Activated naive CD8-positive, alpha-beta T cell treated with anti-CD3 and anti-CD28 coated beads, Interleukin-2, amount 50 U/mL, for 24 hours (primary cell): ENCODE results near the gene FOXR1.
A peak's percentile ranks its signal among the peaks of the same experiment; 100 is the strongest.

Source experiments
- ATAC-seq: fragments of 150-1000 bp; cut with Tn5 transposase; one replicate; pipeline ENCODE4 v1.10.0; 2021
- DNase-seq: peaks from one replicate; pipeline ENCODE4 v3.0.0; 2021
- H3K27ac Mint-ChIP-seq: one replicate; pipeline ENCODE4 v1.8.0; 2021; ENCODE audit warnings: mild to moderate bottlenecking, mixed read lengths
- H3K27me3 Mint-ChIP-seq: one replicate; pipeline ENCODE4 v1.8.0; 2021; ENCODE audit warnings: mixed read lengths
- H3K36me3 Mint-ChIP-seq: one replicate; pipeline ENCODE4 v1.8.0; 2021; ENCODE audit warnings: low read depth, mixed read lengths
- H3K4me1 Mint-ChIP-seq: one replicate; pipeline ENCODE4 v1.8.0; 2021; ENCODE audit warnings: mixed read lengths
- H3K4me3 Mint-ChIP-seq: one replicate; pipeline ENCODE4 v1.8.0; 2021; ENCODE audit warnings: mild to moderate bottlenecking, moderate library complexity, mixed read lengths
- H3K9me3 Mint-ChIP-seq: one replicate; pipeline ENCODE4 v1.8.0; 2021; ENCODE audit warnings: mixed read lengths

The FOXR1 gene

DNA sequence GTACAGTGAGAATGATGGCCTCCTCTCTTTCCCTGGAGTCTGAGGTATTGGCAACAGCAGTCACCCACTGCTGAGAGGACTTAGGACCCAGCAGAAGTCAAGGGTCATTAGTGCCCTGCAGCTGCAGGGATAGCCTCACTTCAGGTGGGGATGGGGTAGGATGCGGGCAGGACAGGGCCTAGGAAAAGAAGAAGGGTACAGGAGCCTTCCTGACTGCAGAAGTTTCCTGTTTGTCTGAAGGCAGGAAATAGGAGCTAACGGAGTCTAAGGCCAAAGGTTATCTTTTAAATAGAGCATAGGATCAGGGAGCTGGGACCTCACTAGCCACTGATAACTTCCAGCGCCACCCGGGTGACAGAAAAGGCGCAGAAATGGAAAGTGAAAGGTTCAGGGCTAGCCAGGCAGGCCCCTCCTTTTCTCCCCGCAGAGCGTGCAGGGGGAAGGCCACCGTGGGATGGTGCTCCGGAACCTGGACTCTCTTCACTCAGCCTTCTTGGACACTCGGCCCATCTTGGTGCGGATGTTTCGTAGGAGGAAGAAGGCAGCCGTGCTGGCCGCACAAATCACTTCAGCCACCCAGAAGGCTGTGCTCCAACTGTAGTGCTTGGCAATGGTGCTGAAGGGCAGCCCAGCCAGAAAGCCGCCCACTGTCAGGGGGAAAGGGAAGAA lies 53.0 kb downstream of the FOXR1 start:
- Mint-ChIP-seq H3K9me3 (no peaks in the 10 kb centered on the region), H3K27me3 (no peaks in the 10 kb centered on the region), H3K27ac (peak overlapping the region; percentile 77), H3K36me3 (peaks cover 45% of the 10 kb centered on the region), H3K4me1 (peaks cover 54% of the 10 kb centered on the region), H3K4me3 (no peak overlapping the region)
- ATAC-seq, result no peak
- no peak for DNase-seq

DNA sequence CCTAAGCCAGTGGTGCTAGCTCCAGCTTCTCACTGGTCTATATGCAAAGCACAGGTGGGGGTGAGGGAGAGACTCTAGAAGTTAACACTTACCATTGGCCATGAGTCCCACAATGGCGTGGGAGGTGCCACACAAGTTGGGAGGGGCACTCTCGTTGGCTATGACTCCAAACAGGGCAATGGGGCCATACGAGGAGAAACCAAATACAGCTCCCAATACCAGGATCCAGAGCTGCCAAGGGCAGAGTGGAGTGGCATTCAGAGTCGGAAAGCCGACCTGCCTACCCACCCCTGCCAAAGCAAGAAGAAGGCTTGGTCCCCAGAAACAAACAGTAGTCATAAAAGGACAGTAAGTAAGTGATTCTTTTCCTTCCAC lies 53.5 kb downstream of the FOXR1 start:
- ATAC-seq, result no peak
- H3K27ac Mint-ChIP-seq, result no peak overlapping the region
- DNase-seq, result no peak
- no peaks in the 10 kb centered on the region for H3K9me3 Mint-ChIP-seq
- no peaks in the 10 kb centered on the region for H3K27me3 Mint-ChIP-seq
- H3K4me1 Mint-ChIP-seq, result peaks cover 54% of the 10 kb centered on the region
- H3K4me3 Mint-ChIP-seq, result no peak overlapping the region
- H3K36me3 Mint-ChIP-seq, result peaks cover 43% of the 10 kb centered on the region

GRCh38 chr11:119025541-119025940 lies 54.0 kb downstream of the FOXR1 start:
- Mint-ChIP-seq H3K36me3 (peaks cover 40% of the 10 kb centered on the region), H3K4me1 (peaks cover 50% of the 10 kb centered on the region), H3K9me3 (no peaks in the 10 kb centered on the region), H3K27me3 (no peaks in the 10 kb centered on the region), H3K4me3 (no peak overlapping the region), H3K27ac (no peak overlapping the region)
- ATAC-seq (no peak), DNase-seq (no peak)

DNA sequence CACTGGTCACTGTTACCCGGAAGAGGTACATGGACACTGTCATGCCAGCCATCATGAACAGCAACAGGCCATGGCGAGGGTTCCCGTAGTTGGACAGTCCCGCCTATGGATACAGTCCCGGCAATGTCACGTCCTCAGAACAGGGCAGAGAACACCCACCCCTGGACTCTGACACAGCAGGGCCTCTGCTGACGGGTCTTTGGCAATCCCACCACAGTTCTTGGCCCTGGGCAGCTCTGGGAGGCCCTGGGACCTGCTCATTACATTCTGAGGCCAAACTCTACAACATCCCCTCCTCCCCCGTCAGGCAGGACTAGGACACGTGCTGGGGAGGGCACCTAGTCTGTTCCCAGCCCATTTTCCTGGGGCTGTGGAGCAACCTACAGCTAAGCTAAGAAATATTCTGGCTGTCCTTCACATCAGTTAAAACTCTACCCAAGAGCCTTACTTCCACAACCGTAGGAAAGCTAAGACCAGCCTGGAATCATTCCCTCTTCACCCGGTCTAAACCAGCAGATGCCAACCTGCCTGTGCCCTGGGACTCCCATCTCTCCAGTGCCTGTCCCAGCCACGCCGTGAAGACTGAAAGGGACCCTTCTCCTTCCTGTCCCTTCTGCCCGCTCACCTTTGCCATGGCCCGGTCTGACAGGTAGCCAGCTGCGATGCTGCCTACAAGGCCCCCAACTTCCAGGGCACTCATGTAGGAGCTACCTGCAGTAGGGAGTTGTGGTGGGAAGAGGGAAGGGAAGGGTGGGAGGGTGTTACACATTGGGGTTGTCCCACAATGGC lies 54.6 kb downstream of the FOXR1 start:
- H3K36me3 Mint-ChIP-seq, result peaks cover 38% of the 10 kb centered on the region
- no peak for DNase-seq
- no peak overlapping the region for H3K4me3 Mint-ChIP-seq
- peaks cover 47% of the 10 kb centered on the region for H3K4me1 Mint-ChIP-seq
- H3K9me3 Mint-ChIP-seq, result no peaks in the 10 kb centered on the region
- no peaks in the 10 kb centered on the region for H3K27me3 Mint-ChIP-seq
- no peak for ATAC-seq
- H3K27ac Mint-ChIP-seq, result no peak overlapping the region

- H3K36me3 Mint-ChIP-seq, result peaks cover 31% of the 10 kb centered on the region
- no peaks in the 10 kb centered on the region for H3K9me3 Mint-ChIP-seq
- H3K27ac Mint-ChIP-seq, result no peak overlapping the region
- DNase-seq (no peak), ATAC-seq (no peak)
- H3K27me3 Mint-ChIP-seq, result no peaks in the 10 kb centered on the region
- H3K4me3 Mint-ChIP-seq, result no peak overlapping the region
- H3K4me1 Mint-ChIP-seq, result peaks cover 39% of the 10 kb centered on the region
These were observed 55.4 kb downstream of the FOXR1 start for GRCh38 chr11:119026970-119027369.

- Mint-ChIP-seq H3K4me3 (no peak overlapping the region), H3K9me3 (no peaks in the 10 kb centered on the region), H3K4me1 (peaks cover 35% of the 10 kb centered on the region), H3K27me3 (no peaks in the 10 kb centered on the region), H3K36me3 (peaks cover 25% of the 10 kb centered on the region), H3K27ac (no peak overlapping the region)
- no peak for DNase-seq
- no peak for ATAC-seq
These were observed 56.2 kb downstream of the FOXR1 start for GRCh38 chr11:119027561-119028345.

DNA sequence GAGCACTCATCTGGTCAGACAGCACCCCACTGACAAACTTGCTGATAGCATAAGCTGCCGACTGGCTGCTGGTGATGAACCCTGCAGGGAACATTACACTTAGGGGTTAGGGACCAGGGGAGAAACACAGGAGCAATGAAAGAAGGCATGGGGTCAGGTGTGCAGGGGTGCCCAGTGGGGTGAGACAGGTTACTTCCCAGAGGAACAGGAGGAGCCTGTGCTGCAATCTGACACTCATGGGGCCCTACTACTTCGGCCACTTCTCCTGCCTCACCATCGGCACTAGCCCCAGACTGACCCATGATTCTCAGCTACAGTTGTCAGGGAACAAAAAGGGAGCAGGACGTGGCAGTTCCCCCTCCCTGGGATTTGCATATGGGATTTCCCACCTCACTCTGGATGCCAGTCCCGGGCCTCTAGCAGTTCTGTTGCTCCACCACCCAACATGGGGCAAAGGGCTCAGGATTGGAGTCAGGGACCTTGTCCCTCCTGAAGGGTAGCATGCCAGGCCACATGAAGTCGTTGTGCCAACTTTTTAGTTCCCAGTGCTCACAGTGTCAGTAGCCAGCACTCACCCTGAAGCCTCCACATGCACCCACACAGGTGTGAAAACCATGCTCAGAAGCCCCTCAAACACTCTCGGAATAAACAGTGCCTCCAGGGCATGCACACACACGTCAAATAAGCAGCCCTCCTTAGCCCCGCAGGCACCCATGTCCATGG lies 56.9 kb downstream of the FOXR1 start:
- H3K4me1 Mint-ChIP-seq, result peaks cover 31% of the 10 kb centered on the region
- peak overlapping the region; percentile 84 for H3K4me3 Mint-ChIP-seq
- no peak for ATAC-seq
- H3K36me3 Mint-ChIP-seq, result peaks cover 20% of the 10 kb centered on the region
- H3K9me3 Mint-ChIP-seq, result no peaks in the 10 kb centered on the region
- DNase-seq, result no peak
- H3K27ac Mint-ChIP-seq, result no peak overlapping the region
- H3K27me3 Mint-ChIP-seq, result no peaks in the 10 kb centered on the region

DNA sequence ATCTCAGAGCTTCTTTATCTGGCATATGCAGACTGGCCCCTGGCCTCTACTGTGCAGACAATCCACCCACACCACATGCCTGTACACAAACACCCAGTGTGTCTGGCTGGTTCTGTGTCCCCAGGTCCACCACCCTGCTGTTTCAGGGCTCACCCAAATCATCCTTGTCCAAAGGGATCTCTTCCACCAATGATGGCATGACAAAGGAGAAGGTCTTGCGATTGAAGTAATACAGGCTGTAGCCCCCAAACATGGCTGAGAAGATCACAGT lies 57.4 kb downstream of the FOXR1 start:
- ATAC-seq, result no peak
- Mint-ChIP-seq H3K4me1 (peaks cover 26% of the 10 kb centered on the region), H3K27me3 (no peaks in the 10 kb centered on the region), H3K9me3 (no peaks in the 10 kb centered on the region), H3K4me3 (peak overlapping the region; percentile 84), H3K27ac (no peak overlapping the region), H3K36me3 (peaks cover 17% of the 10 kb centered on the region)
- DNase-seq, result no peak

DNA sequence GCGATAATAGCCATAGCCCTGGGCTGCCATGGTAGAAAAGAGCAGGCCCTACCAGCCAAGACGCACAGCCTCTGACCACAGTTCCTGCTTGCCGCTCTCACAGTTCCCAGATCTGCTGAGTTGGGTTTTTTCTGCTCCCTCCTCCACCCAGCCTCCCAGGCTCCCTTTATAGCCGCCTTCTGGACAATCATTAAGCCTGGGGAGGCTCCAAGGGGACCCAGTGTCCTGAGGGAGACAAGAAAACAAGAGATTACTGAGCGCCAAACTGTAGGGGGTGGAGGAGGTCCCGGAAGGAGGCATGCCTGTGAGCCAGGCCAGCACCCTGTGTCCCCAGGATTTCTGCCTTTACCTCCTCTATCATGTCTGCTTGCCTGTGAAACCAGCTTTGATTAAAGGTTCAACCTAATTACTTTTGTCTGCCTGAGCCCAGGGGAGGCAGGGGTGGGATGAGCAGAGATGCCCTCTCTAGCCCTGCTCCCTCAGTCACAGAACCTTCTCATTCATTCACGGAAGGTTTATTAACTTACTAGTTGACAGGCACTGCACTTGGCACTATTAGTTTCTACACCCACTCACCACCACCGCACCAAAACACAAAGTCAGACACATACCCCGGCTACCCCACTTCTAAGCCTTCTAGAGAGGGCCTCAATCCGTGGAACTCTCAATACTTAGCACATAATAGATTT lies 57.9 kb downstream of the FOXR1 start:
- Mint-ChIP-seq H3K27ac (peak overlapping the region; percentile 78), H3K27me3 (no peaks in the 10 kb centered on the region), H3K36me3 (peaks cover 12% of the 10 kb centered on the region), H3K4me1 (peaks cover 21% of the 10 kb centered on the region), H3K9me3 (no peaks in the 10 kb centered on the region), H3K4me3 (peak overlapping the region; percentile 84)
- DNase-seq (peak; percentile 43), ATAC-seq (peak; percentile 47)

DNA sequence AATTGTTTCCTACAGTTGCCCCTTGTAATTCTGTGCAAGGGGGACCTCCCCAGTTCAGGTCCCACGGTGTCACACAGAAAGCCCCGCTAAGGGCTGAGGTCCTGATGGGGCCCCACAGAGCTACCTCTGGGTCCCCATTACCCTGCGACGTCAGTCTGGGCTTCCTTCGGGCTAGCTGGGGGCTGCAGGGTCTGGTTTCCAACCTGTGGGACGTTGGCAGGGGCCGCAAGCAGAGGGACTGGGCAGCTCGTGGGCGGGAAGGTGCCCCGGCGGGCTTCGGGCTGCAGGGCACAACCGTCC lies 58.4 kb downstream of the FOXR1 start:
- no peak for DNase-seq
- Mint-ChIP-seq H3K9me3 (no peaks in the 10 kb centered on the region), H3K27ac (peak overlapping the region; percentile 78), H3K27me3 (no peaks in the 10 kb centered on the region), H3K4me1 (peaks cover 17% of the 10 kb centered on the region), H3K4me3 (peak overlapping the region; percentile 84), H3K36me3 (peaks cover 11% of the 10 kb centered on the region)
- peak; percentile 42 for ATAC-seq

DNA sequence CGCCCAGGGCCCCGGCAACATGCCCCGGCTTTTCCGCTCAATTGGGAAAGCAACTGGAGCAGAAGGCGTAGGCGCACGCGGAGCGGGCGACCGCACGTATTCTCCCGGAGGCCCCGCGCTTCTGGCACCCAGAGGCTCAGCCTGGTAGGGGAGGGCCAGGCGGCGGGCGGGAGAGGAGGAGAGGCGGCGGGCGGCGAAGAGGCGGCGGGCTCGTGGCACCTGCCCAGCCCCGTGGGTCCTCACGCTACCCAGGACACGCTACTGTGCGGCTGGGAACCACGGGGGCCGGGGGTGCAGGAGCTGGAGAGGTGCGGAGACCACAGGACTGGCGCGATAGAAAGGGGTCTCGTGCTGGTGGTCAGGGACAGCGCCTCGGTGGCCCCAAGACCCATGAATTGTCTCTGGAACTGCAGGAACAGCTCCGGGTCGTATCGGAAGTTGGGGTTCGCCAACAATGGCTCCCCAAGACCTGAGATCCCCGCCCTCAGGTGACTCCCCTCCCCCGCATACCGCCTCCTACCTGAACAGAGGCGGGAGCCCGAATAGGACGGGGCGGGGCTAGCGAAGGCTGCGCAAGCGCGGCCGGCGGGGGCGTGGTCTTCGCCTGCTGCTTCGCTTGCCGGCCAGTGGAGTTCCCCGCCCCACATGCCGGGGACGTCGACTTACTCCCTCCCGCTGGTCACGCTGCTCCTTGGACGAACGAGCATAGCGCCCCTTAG lies 58.9 kb downstream of the FOXR1 start, which contains the start of gene SLC37A4:
Gene SLC37A4, minus strand, starts transcription at position 549 of the 719 bp plus-strand sequence.
- peak within 1 kb of the TSS; percentile 84 for H3K4me3 Mint-ChIP-seq
- DNase-seq, result peak; percentile 99
- H3K36me3 Mint-ChIP-seq, result peaks cover 8% of the 10 kb centered on the region
- peaks cover 16% of the 10 kb centered on the region for H3K4me1 Mint-ChIP-seq
- peak within 1 kb of the TSS; percentile 78 for H3K27ac Mint-ChIP-seq
- ATAC-seq, result peak; percentile 90
- H3K27me3 Mint-ChIP-seq, result no peaks in the 10 kb centered on the region
- H3K9me3 Mint-ChIP-seq, result no peaks in the 10 kb centered on the region
